NK-92 treated with Interleukin-12 subunit alpha and Interleukin-12 subunit beta, amount 100 ng/mL, for 24 hours (cell line): ENCODE data around the gene FOLR1.

Experiments used
- DNase-seq: peaks from one replicate; lab custom pipeline; 2025; lab: John Stamatoyannopoulos, UW

The FOLR1 gene

GRCh38 chr11:72223615-72224563 is 31.9 kb downstream of the FOLR1 start:
- peak; percentile 66 for DNase-seq

GRCh38 chr11:72224564-72225410 is 32.8 kb downstream of the FOLR1 start, which contains the start of gene INPPL1:
TSS of gene INPPL1 (plus strand) at chr11:72224767. CDS start at chr11:72224985, 218 bp downstream.
- peak; percentile 37 for DNase-seq

- DNase-seq: peak; percentile 37
These were observed 33.5 kb downstream of the FOLR1 start for GRCh38 chr11:72225411-72225951.

- no peak for DNase-seq
These were observed 34.8 kb downstream of the FOLR1 start for GRCh38 chr11:72226701-72227100.

GRCh38 chr11:72227316-72228228 is 35.6 kb downstream of the FOLR1 start:
- no peak for DNase-seq

GRCh38 chr11:72228229-72228843 is 36.4 kb downstream of the FOLR1 start:
- no peak for DNase-seq

GRCh38 chr11:72228844-72229231 is 36.9 kb downstream of the FOLR1 start:
- DNase-seq: no peak

GRCh38 chr11:72229336-72229924 is 37.5 kb downstream of the FOLR1 start:
- DNase-seq: no peak

GRCh38 chr11:72229925-72230763 is 38.2 kb downstream of the FOLR1 start:
- DNase-seq: no peak

GRCh38 chr11:72230764-72231365 is 38.9 kb downstream of the FOLR1 start:
- DNase-seq: no peak

GRCh38 chr11:72231396-72232259 is 39.7 kb downstream of the FOLR1 start:
- DNase-seq: no peak

- no peak for DNase-seq
These were observed 40.5 kb downstream of the FOLR1 start for GRCh38 chr11:72232260-72233055.

GRCh38 chr11:72233056-72233772 is 41.3 kb downstream of the FOLR1 start:
- DNase-seq: no peak

- no peak for DNase-seq
These were observed 42.0 kb downstream of the FOLR1 start for GRCh38 chr11:72233773-72234513.

GRCh38 chr11:72234514-72234830 is 42.5 kb downstream of the FOLR1 start:
- DNase-seq: no peak

- no peak for DNase-seq
These were observed 43.0 kb downstream of the FOLR1 start for GRCh38 chr11:72234920-72235319.
